ENCODE measurements around the gene PEAK3.
A peak's percentile ranks its signal among the peaks of the same experiment; 100 is the strongest.
"Not testable (repeated sequence)": the region's sequence is repeated elsewhere in the genome, so short reads cannot be mapped to it uniquely, and the experiment has no call there.

PEAK3 gene

GRCh38 chr19:2288338-2288817 lies 6.4 kb upstream of the PEAK3 start:
- DNase-seq: no peak

DNA sequence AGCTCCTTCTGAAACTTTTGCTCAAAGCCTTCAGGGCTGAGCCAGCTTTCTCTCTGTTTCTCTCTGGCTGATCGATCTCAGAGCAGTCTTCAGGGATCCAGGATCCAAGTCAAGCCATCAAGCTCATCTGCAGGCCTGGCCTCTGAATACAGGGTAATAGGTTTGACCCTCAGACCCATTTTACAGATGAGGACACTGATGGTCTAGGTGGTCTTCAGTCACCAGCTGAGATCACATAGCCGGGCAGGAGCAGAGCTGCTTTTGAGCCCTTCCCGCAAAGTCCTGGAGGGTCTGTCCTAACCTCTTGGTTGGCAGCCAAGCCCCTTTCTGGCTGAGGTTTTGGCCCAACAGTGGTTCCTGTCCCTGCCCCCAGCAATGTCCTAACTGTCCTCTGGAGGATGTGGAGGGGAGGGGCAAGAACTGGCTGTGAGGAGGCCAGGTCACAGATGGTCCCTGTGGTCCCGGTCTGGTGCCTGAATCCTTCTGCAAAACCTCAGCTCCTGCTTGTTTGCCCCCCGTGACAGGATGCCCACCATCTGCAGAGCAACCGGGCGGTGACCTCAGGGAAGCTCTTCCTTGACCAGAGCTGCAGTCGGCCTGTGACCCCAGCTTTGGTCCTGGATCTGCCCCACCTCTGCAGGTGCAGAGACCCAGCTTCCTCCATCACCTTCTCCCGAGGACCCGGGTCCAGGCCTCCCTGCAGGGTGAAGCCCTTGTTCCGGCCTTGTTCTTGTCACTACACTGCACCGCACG lies 5.8 kb upstream of the PEAK3 start:
- DNase-seq: no peak

- DNase-seq: no peak
Observed at GRCh38 chr19:2286402-2287140, 4.6 kb upstream of the PEAK3 start.

GRCh38 chr19:2283835-2284507 lies 2.0 kb upstream of the PEAK3 start:
- DNase-seq: no peak

- no peak for DNase-seq
Observed at GRCh38 chr19:2282862-2283237, 875 bp upstream of the PEAK3 start.

DNA sequence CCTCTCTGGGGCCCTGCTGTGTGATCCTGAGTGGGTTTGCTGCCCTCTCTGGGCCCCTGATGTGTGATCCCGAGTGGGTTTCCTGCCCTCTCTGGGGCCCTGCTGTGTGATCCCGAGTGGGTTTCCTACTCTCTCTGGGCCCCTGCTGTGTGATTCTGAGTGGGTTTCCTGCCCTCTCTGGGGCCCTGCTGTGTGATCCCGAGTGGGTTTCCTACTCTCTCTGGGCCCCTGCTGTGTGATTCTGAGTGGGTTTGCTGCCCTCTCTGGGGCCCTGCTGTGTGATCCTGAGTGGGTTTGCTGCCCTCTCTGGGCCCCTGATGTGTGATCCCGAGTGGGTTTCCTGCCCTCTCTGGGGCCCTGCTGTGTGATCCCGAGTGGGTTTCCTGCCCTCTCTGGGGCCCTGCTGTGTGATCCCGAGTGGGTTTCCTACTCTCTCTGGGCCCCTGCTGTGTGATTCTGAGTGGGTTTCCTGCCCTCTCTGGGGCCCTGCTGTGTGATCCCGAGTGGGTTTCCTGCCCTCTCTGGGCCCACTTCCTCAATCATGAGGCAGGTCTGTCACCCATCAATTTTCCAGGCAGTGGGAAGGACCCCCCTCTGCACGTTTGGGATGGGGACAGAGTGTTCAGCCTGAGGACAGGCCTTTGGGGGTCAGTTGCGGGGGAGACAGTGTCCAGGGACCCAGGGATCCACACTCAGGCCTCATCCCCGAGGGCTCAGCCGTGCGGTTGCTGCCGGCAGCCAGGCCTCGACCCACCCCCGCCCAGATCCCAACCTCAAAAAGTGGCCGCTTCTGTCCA lies 512 bp downstream of the PEAK3 start:
- not testable (repeated sequence) for DNase-seq

DNA sequence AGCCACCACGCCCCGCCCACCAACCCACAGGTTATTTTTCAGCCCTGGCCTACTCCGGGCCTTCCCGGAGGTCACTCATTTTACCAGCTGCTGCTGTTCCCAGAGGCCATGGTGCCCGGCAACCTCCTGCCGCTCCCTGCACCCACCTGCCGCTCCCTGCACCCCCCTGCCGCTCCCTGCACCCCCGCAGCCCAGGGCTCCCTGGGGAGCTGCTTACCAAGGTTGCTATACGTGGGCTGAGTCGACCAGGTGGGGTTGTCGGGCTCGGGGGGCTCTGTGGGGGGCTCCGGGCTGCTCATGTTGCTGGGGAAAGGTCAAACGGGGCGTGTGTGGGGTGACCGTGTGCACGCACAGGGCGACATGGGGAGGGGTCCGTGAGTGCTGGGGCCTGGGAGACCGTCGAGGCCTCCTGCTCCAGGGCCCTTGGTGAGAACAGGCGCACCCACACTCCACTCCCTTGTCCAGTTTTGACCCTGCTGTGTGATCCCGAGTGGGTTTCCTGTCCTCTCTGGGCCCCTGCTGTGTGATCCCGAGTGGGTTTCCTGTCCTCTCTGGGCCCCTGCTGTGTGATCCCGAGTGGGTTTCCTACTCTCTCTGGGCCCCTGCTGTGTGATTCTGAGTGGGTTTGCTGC lies 1.2 kb downstream of the PEAK3 start:
- DNase-seq: no peak

DNA sequence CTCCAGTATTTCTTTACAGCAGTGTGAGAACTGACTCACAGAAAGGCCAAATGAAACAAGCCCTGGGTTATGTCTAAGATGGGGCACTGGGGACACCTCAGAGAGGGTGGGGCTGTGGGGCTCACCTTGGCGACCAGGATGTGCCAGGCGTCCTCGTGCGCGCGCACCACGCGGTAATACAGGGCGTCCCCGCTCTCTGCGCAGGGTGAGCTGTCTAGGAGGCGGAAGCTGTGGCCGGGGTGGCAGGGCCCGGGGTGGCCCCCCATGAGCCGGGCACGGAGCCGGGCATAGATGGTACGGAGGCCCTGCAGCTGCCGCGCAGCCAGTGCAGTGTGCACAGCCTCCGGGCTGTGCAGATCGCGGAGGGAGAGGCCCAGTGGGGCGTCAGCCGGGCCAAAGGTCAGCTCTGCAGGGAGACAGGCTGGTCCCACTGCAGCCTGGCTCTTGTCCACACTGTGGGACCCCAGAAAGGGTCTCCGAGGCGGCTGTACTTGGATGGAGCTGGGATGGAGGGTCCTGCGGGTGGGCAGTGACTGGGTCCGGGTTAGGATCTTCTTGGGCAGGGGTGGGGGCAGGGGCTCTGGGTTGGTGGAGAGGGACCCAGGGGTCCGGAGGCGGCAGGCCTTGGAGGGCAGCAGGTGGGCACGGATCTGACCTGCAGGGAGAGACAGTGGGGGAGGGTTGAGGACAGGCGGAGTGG lies 3.4 kb downstream of the PEAK3 start:
- DNase-seq: no peak

DNA sequence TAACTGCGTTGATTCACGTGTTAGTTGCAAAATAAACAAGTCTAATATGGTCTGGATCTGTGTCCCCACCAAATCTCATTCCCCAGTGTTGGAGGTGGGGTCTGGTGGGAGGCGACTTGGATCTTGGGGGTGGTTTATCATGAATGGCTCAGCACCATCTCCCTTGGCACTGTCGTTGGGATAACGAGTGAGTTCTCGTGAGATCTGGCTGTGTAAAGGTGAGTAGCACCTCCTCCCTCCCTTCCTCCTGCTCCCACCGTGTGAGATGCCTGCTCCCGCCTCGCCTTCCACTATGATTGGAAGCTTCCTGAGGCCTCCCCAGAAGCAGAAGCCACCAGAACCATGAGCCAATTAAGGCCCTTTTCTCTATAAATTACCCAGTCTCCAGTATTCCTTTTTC lies 4.8 kb downstream of the PEAK3 start:
- no peak for DNase-seq

DNA sequence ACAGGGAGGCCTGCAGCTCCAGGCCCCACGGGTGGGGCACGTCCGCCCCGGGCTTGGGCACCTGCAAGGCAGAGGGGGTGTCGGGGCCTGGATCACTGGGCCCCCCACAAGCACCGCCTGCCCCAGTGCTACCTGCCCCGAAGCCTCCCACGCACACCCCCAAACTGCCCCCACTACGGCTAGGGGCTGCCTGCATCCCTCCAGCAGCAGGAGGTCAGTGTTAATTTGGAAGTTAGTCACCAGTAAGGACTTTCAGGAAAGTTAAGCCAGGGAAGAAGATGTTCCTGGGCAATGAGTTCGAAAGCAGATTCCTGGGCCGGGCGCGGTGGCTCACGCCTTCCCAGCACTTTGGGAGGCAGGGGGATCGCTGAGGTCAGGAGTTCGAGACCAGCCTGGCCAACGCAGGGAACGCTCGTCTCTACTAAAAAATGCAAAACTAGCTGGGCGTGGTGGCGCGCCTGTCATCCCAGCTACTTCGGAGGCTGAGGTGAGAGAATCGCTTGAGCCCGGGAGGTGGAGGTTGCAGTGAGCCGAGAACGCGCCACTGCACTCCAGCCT lies 5.5 kb downstream of the PEAK3 start:
- no peak for DNase-seq

- no peak for DNase-seq
Observed at GRCh38 chr19:2275588-2276428, 6.2 kb downstream of the PEAK3 start.

DNA sequence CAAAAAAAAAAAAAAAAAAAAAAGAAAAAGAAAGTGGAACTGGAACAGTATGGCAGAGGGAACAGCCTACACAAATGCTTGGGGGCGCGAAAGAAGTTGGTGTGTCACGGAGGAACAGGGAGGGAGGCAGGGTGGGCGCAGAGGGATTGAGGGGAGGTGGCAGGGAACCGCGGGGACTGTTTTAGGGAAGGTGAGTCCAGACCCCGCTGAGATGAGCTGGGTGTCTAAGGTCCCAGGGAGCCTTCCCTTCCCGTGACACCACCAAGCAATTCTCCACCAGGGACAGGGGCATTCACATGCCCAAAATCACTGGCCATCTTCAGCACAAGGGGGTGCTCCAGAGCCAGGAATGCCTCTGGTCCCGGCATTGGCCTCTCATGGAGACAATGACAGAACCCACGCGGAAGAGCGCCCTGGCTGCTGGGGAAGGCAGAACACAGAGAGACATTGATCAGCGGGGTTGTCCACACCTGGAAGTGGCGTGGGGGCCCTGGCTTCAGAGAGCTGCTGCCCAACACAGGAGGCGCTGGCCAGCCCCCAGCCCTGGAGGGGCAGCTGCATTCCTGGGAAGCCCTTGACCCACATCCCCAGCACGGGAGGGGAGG lies 6.9 kb downstream of the PEAK3 start:
- no peak for DNase-seq

DNA sequence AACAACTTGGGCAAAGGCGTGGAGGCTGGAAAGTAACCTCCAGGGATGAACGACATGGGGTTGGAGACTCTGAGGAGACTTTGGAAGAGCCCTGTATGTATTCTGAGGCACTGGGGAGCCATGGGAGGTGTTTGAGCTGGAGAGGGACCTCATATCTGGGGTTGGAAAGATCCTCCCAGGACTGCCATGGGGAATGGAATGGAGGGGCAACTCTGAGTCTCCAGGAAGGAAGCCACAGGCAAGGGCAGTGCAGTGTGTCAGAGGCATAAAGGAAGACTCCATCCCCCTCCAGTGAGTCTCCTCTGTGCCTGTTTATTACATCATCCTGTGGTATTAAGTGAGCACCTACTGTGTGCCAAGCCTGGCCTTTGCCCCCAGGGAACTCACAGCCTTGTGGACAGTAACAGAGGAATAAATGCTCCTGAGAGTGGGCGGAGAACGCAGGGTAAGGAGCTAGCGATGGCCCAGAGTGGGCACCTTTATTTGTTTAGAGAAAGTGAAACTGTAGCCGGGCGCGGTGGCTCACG lies 7.7 kb downstream of the PEAK3 start:
- DNase-seq: no peak

GRCh38 chr19:2273356-2274184 lies 8.4 kb downstream of the PEAK3 start:
- peak; percentile 34 for DNase-seq

DNA sequence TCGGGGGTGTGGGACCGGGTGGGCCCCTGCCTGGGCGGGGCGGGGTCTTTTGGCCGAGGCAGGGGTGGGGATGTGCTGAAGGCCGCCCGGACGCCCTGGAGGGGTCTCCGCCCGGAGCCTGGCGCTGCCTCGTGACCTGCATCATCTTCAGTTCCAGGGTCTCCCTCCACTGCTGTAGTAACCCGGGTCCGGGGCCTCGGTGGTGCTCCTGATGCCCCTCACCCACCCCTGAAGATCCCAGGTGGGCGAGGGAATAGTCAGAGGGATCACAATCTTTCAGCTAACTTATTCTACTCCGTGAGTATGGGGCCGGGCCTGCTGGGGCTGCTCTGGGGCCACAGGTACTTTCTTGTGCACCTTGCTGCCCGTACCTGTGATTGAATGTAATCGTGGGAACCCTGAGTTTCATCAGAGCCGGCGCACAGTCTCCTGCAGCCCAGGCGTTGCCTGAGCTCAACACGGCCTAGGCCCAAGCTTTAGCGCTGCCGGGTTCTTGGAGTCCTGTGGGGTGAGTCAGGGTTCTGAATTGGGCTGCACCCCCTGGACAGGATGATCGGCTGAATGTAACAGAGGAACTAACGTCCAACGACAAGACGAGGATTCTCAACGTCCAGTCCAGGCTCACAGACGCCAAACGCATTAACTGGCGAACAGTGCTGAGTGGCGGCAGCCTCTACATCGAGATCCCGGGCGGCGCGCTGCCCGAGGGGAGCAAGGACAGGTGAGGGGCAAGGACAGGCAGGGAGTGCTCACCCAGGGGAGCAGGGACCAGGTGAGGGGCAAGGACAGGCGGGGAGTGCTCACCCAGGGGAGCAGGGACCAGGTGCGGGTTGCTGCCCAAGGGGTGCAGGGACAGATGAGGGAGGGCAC lies 10.5 kb downstream of the PEAK3 start:
- DNase-seq: no peak

- DNase-seq: no peak
Observed at GRCh38 chr19:2270423-2271233, 11.3 kb downstream of the PEAK3 start.

- no peak for DNase-seq
Observed at GRCh38 chr19:2270157-2270422, 11.9 kb downstream of the PEAK3 start.

All from DMS79 (cell line).